ENCODE data around the gene MED13L. TPM values are rescaled to one million over a fixed set of nuclear protein-coding genes. Genes with fewer than 3 reads are reported as not detected.

MED13L gene
- total RNA-seq, 2 donors from 2014 or later = 88.9 to 140 TPM

GRCh38 chr12:116266168-116266601 is 11.3 kb downstream of the MED13L start:
- TF ChIP-seq POLR2A (IDR thresholded peaks at IDR 0.05) (no peak), CTCF (IDR thresholded peaks at IDR 0.05) (no peak), POLR2AphosphoS5 (IDR thresholded peaks at IDR 0.05) (no peak)
- Histone ChIP-seq H3K27ac (no peak overlapping the region), H3K27me3 (replicated peaks; ENCODE audit: insufficient read depth) (no peaks in the 10 kb centered on the region), H3K4me3 (no peak overlapping the region), H3K4me1 (replicated peaks) (peaks cover 4% of the 10 kb centered on the region), H3K36me3 (no peaks in the 10 kb centered on the region), H3K9me3 (no peaks in the 10 kb centered on the region)
- WGBS = 66% methylated on average over 3 of the region's 3 CpGs
- intact Hi-C loops (cut with DNase I) = no loop called here
- DNase-seq (ENCODE audit: low spot score) = no peak

DNA sequence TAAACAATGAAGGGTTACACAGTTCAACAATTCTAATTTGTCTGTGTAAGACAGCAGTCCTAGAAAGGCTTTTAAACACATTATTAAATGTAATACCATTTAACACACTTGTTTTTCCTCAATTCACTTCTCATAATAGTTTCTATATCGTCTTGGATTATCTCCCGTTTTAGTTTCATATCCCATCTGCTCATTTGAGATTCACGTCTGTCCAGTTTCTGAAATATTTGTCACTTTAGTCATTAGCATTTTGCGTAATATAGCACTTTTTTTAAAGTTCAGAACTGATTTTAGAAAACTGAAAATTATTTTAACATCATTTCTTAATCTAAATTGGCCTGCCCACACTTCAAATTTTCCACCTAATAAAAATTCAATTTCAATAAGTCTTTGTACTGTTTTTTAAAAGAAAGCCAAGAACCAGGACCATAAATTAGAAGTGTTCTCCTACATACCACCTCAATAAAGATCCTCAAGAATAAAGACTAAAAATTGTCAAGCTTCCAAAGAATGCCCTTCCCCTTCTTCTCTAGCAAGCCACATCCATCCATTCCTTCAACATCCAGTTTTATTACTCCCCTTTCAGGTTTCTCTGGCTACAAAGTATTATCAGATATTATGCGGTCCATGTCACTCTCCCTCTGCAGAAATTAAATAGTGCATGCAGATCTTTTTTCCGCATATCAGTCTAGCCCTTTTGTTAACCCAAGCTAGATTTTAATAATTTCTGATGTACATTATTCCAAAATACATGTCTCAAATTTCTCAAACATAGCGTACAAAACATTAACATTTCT is 11.9 kb downstream of the MED13L start:
- Histone ChIP-seq H3K36me3 (no peaks in the 10 kb centered on the region), H3K4me1 (replicated peaks) (peaks cover 4% of the 10 kb centered on the region), H3K4me3 (no peak overlapping the region), H3K9me3 (no peaks in the 10 kb centered on the region), H3K27ac (no peak overlapping the region), H3K27me3 (replicated peaks; ENCODE audit: insufficient read depth) (no peaks in the 10 kb centered on the region)
- intact Hi-C loops (cut with DNase I) = no loop called here
- TF ChIP-seq POLR2A (IDR thresholded peaks at IDR 0.05) = no peak
- 73% methylated on average over 7 of the region's 7 CpGs for WGBS
- DNase-seq (ENCODE audit: low spot score) = no peak

DNA sequence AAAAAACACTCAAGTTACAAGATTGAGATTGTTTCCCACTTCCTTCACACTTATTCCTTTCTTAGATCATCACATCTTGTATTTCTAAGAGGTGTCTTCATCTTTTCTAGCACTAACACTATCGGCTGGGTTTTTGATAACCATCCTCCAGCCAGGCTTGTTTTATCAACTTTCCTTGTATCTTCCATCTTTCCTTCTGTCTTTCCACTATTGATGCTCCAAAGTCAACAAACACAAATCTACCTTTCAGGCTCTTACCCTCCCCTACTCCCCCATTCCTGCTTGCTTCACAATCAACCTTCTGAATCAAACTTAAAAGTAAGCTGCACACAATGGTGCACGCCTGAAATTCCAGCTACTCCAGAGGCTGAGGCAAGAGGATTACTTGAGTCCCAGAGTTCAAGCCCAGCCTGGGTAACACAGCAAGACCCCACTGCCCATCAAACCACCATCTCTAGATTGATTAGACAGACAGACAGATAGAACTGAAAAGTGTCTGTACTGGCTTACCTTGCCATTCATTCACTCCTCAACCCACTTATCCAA is 12.9 kb downstream of the MED13L start:
- peaks cover 4% of the 10 kb centered on the region for H3K4me1 ChIP-seq (replicated peaks)
- intact Hi-C loops (cut with DNase I) = no loop called here
- TF ChIP-seq POLR2A (IDR thresholded peaks at IDR 0.05) (no peak), CTCF (IDR thresholded peaks at IDR 0.05) (no peak), POLR2AphosphoS5 (IDR thresholded peaks at IDR 0.05) (no peak)
- no peaks in the 10 kb centered on the region for H3K36me3 ChIP-seq
- 55% methylated on average over 2 of the region's 2 CpGs for WGBS
- no peak overlapping the region for H3K4me3 ChIP-seq
- H3K9me3 ChIP-seq = no peaks in the 10 kb centered on the region
- no peaks in the 10 kb centered on the region for H3K27me3 ChIP-seq (replicated peaks; ENCODE audit: insufficient read depth)
- DNase-seq (ENCODE audit: low spot score) = no peak
- no peak overlapping the region for H3K27ac ChIP-seq

- peaks cover 4% of the 10 kb centered on the region for H3K4me1 ChIP-seq (replicated peaks)
- no peak overlapping the region for H3K4me3 ChIP-seq
- no peak overlapping the region for H3K27ac ChIP-seq
- H3K27me3 ChIP-seq (replicated peaks; ENCODE audit: insufficient read depth) = no peaks in the 10 kb centered on the region
- DNase-seq (ENCODE audit: low spot score) = no peak
- H3K36me3 ChIP-seq = no peaks in the 10 kb centered on the region
- no peaks in the 10 kb centered on the region for H3K9me3 ChIP-seq
- TF ChIP-seq POLR2AphosphoS5 (IDR thresholded peaks at IDR 0.05) = no peak
- TF ChIP-seq CTCF (IDR thresholded peaks at IDR 0.05) = no peak
- TF ChIP-seq POLR2A (IDR thresholded peaks at IDR 0.05) = no peak
- 20% methylated on average over 2 of the region's 2 CpGs for WGBS
- intact Hi-C loops (cut with DNase I) = no loop called here
Measured at GRCh38 chr12:116263844-116264243, 13.6 kb downstream of the MED13L start.

GRCh38 chr12:116263431-116263830 is 14.1 kb downstream of the MED13L start:
- intact Hi-C loops (cut with DNase I) = no loop called here
- Histone ChIP-seq H3K27ac (no peak overlapping the region), H3K27me3 (replicated peaks; ENCODE audit: insufficient read depth) (no peaks in the 10 kb centered on the region), H3K4me1 (replicated peaks) (peaks cover 4% of the 10 kb centered on the region), H3K36me3 (no peaks in the 10 kb centered on the region), H3K4me3 (no peak overlapping the region), H3K9me3 (no peaks in the 10 kb centered on the region)
- 66% methylated on average over 1 of the region's 1 CpG for WGBS
- no peak for DNase-seq (ENCODE audit: low spot score)
- TF ChIP-seq CTCF (IDR thresholded peaks at IDR 0.05) (no peak), POLR2A (IDR thresholded peaks at IDR 0.05) (no peak), POLR2AphosphoS5 (IDR thresholded peaks at IDR 0.05) (no peak)
